Measurements from ENCODE around the gene LPCAT1. TPM values are rescaled to one million over a fixed set of nuclear protein-coding genes. Genes with fewer than 3 reads are reported as not detected.

Gene LPCAT1
- total and polyA plus RNA-seq, 2 of the 13 experiments (the other 11 are each of a cell fraction or from before 2014, with no cell fraction given) = 29.8 to 90.6 TPM

GRCh38 chr5:1515921-1516571 is 7.7 kb downstream of the LPCAT1 start (continued):
- TF ChIP-seq TFE3 (CRISPR knock-in tag; IDR thresholded peaks at IDR 0.05) = 0 out of 2 replicates have a peak, but pooled peaks have one; percentile 22
- peak; percentile 36; the same call in 1 of the 2 replicates for TF ChIP-seq BHLHE40 (IDR thresholded peaks at IDR 0.05; ENCODE audit: low read length)
- peak in 1 of 2 experiments; percentile 16; a peak in 1 of 4 replicates for TF ChIP-seq EP300 (IDR thresholded peaks at IDR 0.05; ENCODE audit: low read depth in 2 of 2, low read length in 2 of 2)
- TF ChIP-seq EP300 (CRISPR knock-in tag; IDR thresholded peaks at IDR 0.05; ENCODE audit: borderline replicate concordance) = no peak
- no peak for TF ChIP-seq ZSCAN31 (CRISPR knock-in tag; IDR thresholded peaks at IDR 0.05; ENCODE audit: low read depth)
- no peak for TF ChIP-seq ZNF431 (CRISPR knock-in tag; IDR thresholded peaks at IDR 0.05; ENCODE audit: borderline replicate concordance, low read depth)
- TF ChIP-seq YY1 (IDR thresholded peaks at IDR 0.05; ENCODE audit: insufficient read depth, insufficient replicate concordance, low read depth, low read length) = no peak
- TF ChIP-seq CEBPB (IDR thresholded peaks at IDR 0.05; ENCODE audit: borderline replicate concordance, low read depth, low read length) = peak; percentile 59; the same call in 1 of the 2 replicates
- no peak for TF ChIP-seq DBP (CRISPR knock-in tag; IDR thresholded peaks at IDR 0.05; ENCODE audit: not compliant biosample characterization)
- TF ChIP-seq MED1 (CRISPR knock-in tag; IDR thresholded peaks at IDR 0.05) = no peak
- no peak for TF ChIP-seq NR2C2 (CRISPR knock-in tag; IDR thresholded peaks at IDR 0.05; ENCODE audit: borderline replicate concordance)
- TF ChIP-seq ZNF407 (CRISPR knock-in tag; IDR thresholded peaks at IDR 0.05; ENCODE audit: not compliant biosample characterization) = no peak
- TF ChIP-seq RXRA (CRISPR knock-in tag; IDR thresholded peaks at IDR 0.05) = 0 out of 2 replicates have a peak, but pooled peaks have one; percentile 42
- no peak for TF ChIP-seq MXD4 (CRISPR knock-in tag; IDR thresholded peaks at IDR 0.05)
- no peak for TF ChIP-seq ZNF598 (CRISPR knock-in tag; IDR thresholded peaks at IDR 0.05; ENCODE audit: borderline replicate concordance)
- TF ChIP-seq ZNF749 (CRISPR knock-in tag; IDR thresholded peaks at IDR 0.05; ENCODE audit: borderline replicate concordance) = no peak
- no peak for TF ChIP-seq AGO1 (IDR thresholded peaks at IDR 0.05; ENCODE audit: low read depth, low read length, poor library complexity, severe bottlenecking)
- no peak for TF ChIP-seq CEBPG (CRISPR knock-in tag; IDR thresholded peaks at IDR 0.05)
- no peak for TF ChIP-seq ZSCAN25 (CRISPR knock-in tag; IDR thresholded peaks at IDR 0.05)

Data from HepG2 (cell line).